Activated CD8-positive, alpha-beta T cell treated with anti-CD3 and anti-CD28 coated beads, Interleukin-2, amount 10 ng/mL, durations not matched to agents 7 days and 5 days (primary cell): ENCODE measurements around the gene OR2Z1. TPM values are rescaled to one million over a fixed set of nuclear protein-coding genes. Genes with fewer than 3 reads are reported as not detected.
"Not testable (repeated sequence)": the region's sequence is repeated elsewhere in the genome, so short reads cannot be mapped to it uniquely, and the experiment has no call there.

Experiments used
- ATAC-seq: fragments of 150-1000 bp; cut with Tn5 transposase; one replicate; pipeline ENCODE4 v1.10.0; 2021; ENCODE audit warnings: moderate library complexity
- CTCF ChIA-PET: fragments of 350-600 bp; sonication (Branson Sonifier 250); formaldehyde crosslinking; loops from one replicate; lab custom pipeline; 2021; ENCODE audit warnings: antibody characterized with exemption; lab: Charles Lee
- POLR2A ChIA-PET: fragments of 350-600 bp; sonication (Branson Sonifier 250); formaldehyde crosslinking; loops from one replicate; lab custom pipeline; 2021; ENCODE audit warnings: antibody characterized with exemption; lab: Charles Lee
- DNase-seq: peaks from one replicate; pipeline ENCODE4 v3.0.0-alpha.2; 2020
- H3K27ac Mint-ChIP-seq: one replicate; pipeline ENCODE4 v1.8.0; 2021; ENCODE audit warnings: mild to moderate bottlenecking, mixed read lengths
- H3K27me3 Mint-ChIP-seq: one replicate; pipeline ENCODE4 v1.8.0; 2021; ENCODE audit warnings: low read depth, mixed read lengths
- H3K36me3 Mint-ChIP-seq: one replicate; pipeline ENCODE4 v1.8.0; 2021; ENCODE audit warnings: low read depth, mixed read lengths
- H3K4me1 Mint-ChIP-seq: one replicate; pipeline ENCODE4 v1.8.0; 2021; ENCODE audit warnings: low read depth, mixed read lengths
- H3K4me3 Mint-ChIP-seq: one replicate; pipeline ENCODE4 v1.8.0; 2021; ENCODE audit warnings: mild to moderate bottlenecking, mixed read lengths
- H3K9me3 Mint-ChIP-seq: one replicate; pipeline ENCODE4 v1.8.0; 2022; ENCODE audit warnings: mixed read lengths; ENCODE audit not compliant: insufficient read depth
- total RNA-seq, 2 experiments: library from RNA; stranded (reverse); gene quantifications; one replicate each; pipeline ENCODE4 v1.2.3, GENCODE V29; 2021

OR2Z1 gene
- total RNA-seq, 2 experiments from 2014 or later: not detected

DNA sequence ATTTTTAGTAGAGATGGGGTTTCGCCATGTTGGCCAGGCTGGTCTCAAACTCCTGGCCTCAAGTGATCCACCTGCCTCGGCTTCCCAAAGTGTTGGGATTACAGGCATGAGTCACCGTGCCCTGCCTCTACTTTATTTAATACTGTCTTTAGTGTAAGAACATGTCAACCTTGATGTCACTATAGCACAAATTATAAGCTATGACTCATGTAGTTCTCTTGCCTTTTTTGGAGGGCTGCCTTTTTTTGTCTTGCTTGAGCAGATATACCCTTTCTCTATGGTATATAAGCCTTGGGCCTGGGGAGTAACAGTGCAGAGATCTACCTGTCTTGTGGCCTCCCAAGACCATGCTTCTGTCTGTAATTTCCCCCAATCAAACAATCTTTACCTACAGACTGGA, 16.1 kb upstream of the OR2Z1 start:
- ATAC-seq: peak; percentile 66
- POLR2A ChIA-PET, CTCF ChIA-PET, H3K27me3 Mint-ChIP-seq, H3K9me3 Mint-ChIP-seq: not testable (repeated sequence)
- H3K27ac Mint-ChIP-seq: peak overlapping the region; percentile 91
- peak; percentile 48 for DNase-seq
- H3K4me3 Mint-ChIP-seq: peak overlapping the region; percentile 62
- peaks cover 68% of the 10 kb centered on the region for H3K4me1 Mint-ChIP-seq
- peaks cover 13% of the 10 kb centered on the region for H3K36me3 Mint-ChIP-seq

DNA sequence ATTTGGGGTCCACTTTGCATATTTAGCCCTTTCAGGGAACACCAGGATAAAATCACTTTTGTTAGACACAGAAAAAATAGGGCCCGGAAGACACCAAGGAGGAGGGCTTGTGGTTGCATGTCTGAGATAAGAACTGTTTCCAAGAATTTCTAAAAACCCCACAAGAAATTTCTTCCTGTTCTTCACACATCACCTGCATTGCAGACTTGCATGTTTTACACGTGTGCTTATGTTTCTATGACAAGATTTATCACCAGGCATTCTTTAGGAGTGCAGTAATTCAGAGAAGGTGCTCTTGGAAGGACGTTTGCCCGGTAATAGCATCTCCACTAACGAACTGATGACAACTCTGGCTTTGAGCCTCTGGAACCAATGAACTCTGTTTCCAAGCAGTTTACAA, 15.7 kb upstream of the OR2Z1 start:
- Mint-ChIP-seq H3K27me3 (peaks cover 2% of the 10 kb centered on the region), H3K4me1 (peaks cover 65% of the 10 kb centered on the region), H3K36me3 (peaks cover 11% of the 10 kb centered on the region), H3K27ac (peak overlapping the region; percentile 91), H3K9me3 (no peaks in the 10 kb centered on the region), H3K4me3 (peak overlapping the region; percentile 62)
- ATAC-seq: peak; percentile 66
- POLR2A ChIA-PET: no interaction called here
- CTCF ChIA-PET: no interaction called here
- peak; percentile 56 for DNase-seq

DNA sequence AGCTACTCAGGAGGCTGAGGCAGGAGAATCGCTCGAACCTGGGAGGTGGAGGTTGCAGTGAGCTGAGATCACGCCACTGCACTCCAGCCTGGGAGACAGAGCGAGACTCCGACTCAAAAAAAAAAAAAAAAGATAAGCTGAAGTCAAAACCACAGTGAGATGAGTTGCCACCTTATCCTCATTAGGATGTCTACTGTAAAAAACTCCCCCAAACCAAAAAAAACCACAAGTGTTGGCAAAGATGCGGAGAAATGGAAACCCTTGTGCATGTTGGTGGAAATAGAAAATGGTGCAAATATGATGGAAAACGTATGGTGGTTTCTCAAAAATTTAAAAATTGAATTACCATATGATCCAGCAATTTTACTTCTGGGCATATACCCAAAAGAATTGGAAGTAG, 11.1 kb upstream of the OR2Z1 start:
- CTCF ChIA-PET, POLR2A ChIA-PET, ATAC-seq, H3K27ac Mint-ChIP-seq, H3K36me3 Mint-ChIP-seq, H3K4me3 Mint-ChIP-seq, DNase-seq: not testable (repeated sequence)
- Mint-ChIP-seq H3K4me1 (peaks cover 19% of the 10 kb centered on the region), H3K9me3 (peaks cover 11% of the 10 kb centered on the region), H3K27me3 (peaks cover 11% of the 10 kb centered on the region)

DNA sequence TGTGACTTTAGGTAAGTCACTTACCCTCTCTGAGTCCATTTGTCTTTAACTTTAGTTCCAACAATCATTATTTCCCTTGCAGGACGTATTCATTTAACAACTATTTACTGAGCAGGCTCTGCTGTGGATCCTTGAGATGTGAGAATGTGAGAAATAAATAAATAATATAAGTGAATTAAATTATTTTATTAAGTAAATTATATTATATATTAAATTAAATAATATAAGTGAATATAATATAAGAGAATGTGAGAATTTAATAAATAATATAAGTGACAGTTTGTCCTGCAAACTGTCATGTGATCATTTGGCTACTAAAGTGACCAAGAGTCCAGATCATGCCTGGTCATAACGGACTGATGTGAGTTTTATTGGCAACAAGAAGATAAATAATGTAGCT, 598 bp downstream of the OR2Z1 start:
- Mint-ChIP-seq H3K36me3 (no peaks in the 10 kb centered on the region), H3K27me3 (peaks cover 24% of the 10 kb centered on the region), H3K4me1 (no peaks in the 10 kb centered on the region), H3K4me3 (no peak overlapping the region), H3K27ac (no peak overlapping the region), H3K9me3 (peaks cover 5% of the 10 kb centered on the region)
- DNase-seq (no peak), ATAC-seq (no peak)
- CTCF ChIA-PET: no interaction called here
- POLR2A ChIA-PET: no interaction called here

DNA sequence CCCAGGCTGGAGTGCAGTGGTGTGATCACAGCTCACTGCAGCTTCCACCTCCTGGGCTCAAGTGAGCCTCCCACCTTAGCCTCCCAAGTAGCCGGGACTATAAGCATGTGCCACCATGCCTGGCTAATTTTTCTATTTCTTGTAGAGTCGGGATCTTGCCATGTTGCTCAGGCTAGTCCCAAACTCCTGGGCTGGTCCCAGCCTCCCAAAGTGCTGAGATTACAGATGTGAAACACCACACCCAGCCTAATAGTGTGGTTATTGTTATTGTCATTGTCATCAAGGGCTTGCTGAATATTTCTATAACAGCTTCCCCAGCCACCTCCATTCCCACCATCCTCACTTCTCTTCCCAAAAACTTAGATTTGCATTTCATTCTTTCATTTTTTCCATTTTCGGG, 2.8 kb downstream of the OR2Z1 start:
- no peak for DNase-seq
- Mint-ChIP-seq H3K4me3 (no peak overlapping the region), H3K4me1 (no peaks in the 10 kb centered on the region), H3K9me3 (peaks cover 5% of the 10 kb centered on the region), H3K36me3 (no peaks in the 10 kb centered on the region), H3K27me3 (peaks cover 25% of the 10 kb centered on the region), H3K27ac (no peak overlapping the region)
- ATAC-seq: no peak
- CTCF ChIA-PET: no interaction called here
- POLR2A ChIA-PET: interaction anchor here (0.6 kb wide), 1 partner anchor 73 kb away, joined by 3 read pairs; no protein-coding TSS in a partner anchor

DNA sequence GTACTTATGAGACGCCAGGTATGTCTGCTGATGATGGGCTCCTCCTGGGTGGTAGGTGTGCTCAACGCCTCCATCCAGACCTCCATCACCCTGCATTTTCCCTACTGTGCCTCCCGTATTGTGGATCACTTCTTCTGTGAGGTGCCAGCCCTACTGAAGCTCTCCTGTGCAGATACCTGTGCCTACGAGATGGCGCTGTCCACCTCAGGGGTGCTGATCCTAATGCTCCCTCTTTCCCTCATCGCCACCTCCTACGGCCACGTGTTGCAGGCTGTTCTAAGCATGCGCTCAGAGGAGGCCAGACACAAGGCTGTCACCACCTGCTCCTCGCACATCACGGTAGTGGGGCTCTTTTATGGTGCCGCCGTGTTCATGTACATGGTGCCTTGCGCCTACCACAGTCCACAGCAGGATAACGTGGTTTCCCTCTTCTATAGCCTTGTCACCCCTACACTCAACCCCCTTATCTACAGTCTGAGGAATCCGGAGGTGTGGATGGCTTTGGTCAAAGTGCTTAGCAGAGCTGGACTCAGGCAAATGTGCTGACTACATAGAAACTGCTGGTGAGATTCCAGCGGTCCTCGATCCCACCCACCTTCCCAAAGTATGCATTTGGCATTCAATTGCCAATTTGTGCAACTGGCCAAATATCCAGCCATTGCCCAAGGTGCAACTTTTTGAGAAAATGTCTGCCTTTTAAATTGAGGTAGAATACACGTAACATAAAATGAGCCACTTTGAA, 10.2 kb downstream of the OR2Z1 start:
- no peak overlapping the region for H3K27ac Mint-ChIP-seq
- ATAC-seq (no peak), DNase-seq (peak; percentile 49)
- ChIA-PET POLR2A (no interaction called here), CTCF (no interaction called here)
- H3K4me3 Mint-ChIP-seq: no peak overlapping the region
- H3K36me3 Mint-ChIP-seq: no peaks in the 10 kb centered on the region
- peaks cover 7% of the 10 kb centered on the region for H3K27me3 Mint-ChIP-seq
- H3K9me3 Mint-ChIP-seq: no peaks in the 10 kb centered on the region
- no peaks in the 10 kb centered on the region for H3K4me1 Mint-ChIP-seq

DNA sequence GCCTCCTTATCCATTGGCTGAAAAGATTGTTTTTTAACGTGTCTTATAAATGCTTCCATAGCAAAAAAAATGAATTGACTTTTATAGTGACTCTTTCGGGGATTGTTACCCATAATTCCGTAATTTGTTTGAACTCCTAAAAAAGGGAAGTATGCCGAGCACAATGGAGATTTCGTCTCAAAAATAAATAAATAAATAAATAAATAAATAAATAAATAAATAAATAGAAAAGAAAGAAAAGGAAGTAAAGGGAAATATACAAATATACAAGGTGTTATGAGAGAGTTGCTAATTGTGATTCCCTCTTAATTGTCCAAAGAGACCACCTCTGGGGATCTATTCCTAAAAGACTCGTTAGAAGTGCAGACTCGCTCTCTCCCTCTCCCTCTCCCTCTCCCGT, 16.9 kb downstream of the OR2Z1 start:
- H3K27me3 Mint-ChIP-seq: peaks cover 9% of the 10 kb centered on the region
- POLR2A ChIA-PET: no interaction called here
- H3K27ac Mint-ChIP-seq: no peak overlapping the region
- H3K4me1 Mint-ChIP-seq: no peaks in the 10 kb centered on the region
- H3K4me3 Mint-ChIP-seq: no peak overlapping the region
- no peak for ATAC-seq
- CTCF ChIA-PET: no interaction called here
- no peaks in the 10 kb centered on the region for H3K9me3 Mint-ChIP-seq
- no peaks in the 10 kb centered on the region for H3K36me3 Mint-ChIP-seq
- no peak for DNase-seq

DNA sequence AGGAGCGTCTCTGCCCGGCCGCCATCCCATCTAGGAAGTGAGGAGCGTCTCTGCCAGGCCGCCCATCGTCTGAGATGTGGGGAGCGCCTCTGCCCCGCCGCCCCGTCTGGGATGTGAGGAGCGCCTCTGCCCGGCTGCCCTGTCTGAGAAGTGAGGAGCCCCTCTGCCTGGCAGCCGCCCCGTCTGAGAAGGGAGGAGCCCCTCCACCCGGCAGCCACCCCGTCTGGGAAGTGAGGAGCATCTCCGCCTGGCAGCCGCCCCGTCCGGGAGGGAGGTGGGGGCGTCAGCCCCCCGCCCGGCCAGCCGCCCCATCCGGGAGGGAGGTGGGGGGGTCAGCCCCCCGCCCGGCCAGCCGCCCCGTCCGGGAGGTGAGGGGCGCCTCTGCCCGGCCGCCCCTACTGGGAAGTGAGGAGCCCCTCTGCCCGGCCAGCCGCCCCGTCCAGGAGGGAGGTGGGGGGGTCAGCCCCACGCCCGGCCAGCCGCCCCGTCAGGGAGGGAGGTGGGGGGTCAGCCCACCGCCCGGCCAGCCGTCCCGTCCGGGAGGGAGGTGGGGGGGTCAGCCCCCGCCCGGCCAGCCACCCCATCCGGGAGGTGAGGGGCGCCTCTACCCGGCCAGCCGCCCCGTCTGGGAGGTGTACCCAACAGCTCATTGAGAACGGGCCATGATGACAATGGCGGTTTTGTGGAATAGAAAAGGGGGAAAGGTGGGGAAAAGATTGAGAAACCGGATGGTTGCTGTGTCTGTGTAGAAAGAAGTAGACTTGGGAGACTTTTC, 18.0 kb downstream of the OR2Z1 start:
- H3K4me1 Mint-ChIP-seq, H3K4me3 Mint-ChIP-seq, CTCF ChIA-PET, H3K9me3 Mint-ChIP-seq, H3K27me3 Mint-ChIP-seq, ATAC-seq, H3K27ac Mint-ChIP-seq, DNase-seq, H3K36me3 Mint-ChIP-seq, POLR2A ChIA-PET: not testable (repeated sequence)

DNA sequence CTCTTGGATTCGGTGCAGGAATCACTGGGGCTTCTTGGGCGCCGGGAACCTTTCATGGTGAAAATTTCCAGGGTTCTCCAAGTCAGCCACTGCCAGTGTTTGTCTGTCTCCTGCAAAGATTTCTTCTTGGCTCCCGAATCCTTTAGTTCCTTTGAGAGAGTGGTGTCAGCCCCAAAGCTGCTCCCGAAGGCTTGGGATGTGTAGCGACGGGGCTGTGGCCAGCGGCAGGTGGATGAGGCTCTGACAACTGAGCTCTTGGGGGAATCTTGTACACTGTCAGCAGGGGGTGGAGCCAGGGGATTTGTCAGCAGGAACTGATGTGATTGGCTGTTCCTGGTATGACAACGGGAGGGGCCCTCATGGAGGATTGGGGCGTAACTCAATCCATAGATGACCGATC, 45.8 kb downstream of the OR2Z1 start:
- DNase-seq, POLR2A ChIA-PET, CTCF ChIA-PET, H3K9me3 Mint-ChIP-seq, ATAC-seq, H3K27ac Mint-ChIP-seq, H3K36me3 Mint-ChIP-seq, H3K27me3 Mint-ChIP-seq, H3K4me3 Mint-ChIP-seq, H3K4me1 Mint-ChIP-seq: not testable (repeated sequence)

DNA sequence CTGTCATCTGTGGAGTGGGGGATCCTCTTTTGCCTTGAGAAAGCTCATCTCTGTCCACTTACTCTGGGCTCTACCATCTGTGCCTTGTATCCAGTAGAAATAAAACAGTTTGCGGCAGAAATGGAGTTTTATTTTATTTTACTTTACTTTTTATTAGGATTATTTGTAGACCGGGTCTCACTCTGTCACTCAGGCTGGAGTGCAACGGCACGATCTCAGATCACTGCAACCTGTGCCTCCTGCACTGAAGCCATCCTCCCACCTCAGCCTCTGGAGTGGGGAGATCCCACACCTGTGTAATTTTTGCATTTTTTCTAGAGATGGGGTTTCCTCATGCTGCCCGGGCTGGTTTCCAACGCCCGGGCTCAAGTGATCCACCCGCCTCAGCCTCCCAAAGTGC, 47.8 kb downstream of the OR2Z1 start:
- H3K27me3 Mint-ChIP-seq, H3K36me3 Mint-ChIP-seq, CTCF ChIA-PET, H3K9me3 Mint-ChIP-seq, DNase-seq, H3K4me3 Mint-ChIP-seq, H3K4me1 Mint-ChIP-seq, H3K27ac Mint-ChIP-seq, ATAC-seq, POLR2A ChIA-PET: not testable (repeated sequence)

DNA sequence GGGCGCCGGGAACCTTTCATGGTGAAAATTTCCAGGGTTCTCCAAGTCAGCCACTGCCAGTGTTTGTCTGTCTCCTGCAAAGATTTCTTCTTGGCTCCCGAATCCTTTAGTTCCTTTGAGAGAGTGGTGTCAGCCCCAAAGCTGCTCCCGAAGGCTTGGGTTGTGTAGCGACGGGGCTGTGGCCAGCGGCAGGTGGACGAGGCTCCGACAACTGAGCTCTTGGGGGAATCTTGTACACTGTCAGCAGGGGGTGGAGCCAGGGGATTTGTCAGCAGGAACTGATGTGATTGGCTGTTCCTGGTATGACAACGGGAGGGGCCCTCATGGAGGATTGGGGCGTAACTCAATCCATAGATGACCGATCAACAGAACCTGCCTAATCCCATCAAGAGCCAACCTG, 52.2 kb downstream of the OR2Z1 start:
- DNase-seq, H3K4me3 Mint-ChIP-seq, H3K27me3 Mint-ChIP-seq, H3K27ac Mint-ChIP-seq, H3K36me3 Mint-ChIP-seq, ATAC-seq, CTCF ChIA-PET, H3K4me1 Mint-ChIP-seq, POLR2A ChIA-PET, H3K9me3 Mint-ChIP-seq: not testable (repeated sequence)
